SU-DHL-6 (cell line): ENCODE results near the gene SRD5A1.

Source experiments
- CTCF ChIP-seq: fragments of 200-600 bp; sonication (generic); IDR thresholded peaks from one replicate; pipeline ENCODE4 v1.5.1; 2017; ENCODE audit warnings: antibody characterized with exemption, mild to moderate bottlenecking, low read length, moderate library complexity; ENCODE audit not compliant: insufficient read depth, poor library complexity, severe bottlenecking
- EZH2phosphoT487 ChIP-seq: fragments of 200-600 bp; sonication (generic), shearing (Covaris generic); conservative IDR thresholded peaks from 2 replicates; pipeline ENCODE4 v1.6.1; 2018; ENCODE audit warnings: mild to moderate bottlenecking, antibody characterized with exemption, low read length, moderate library complexity, mixed read lengths

GRCh38 chr5:6591671-6592288 is 41.5 kb upstream of the SRD5A1 start:
- TF ChIP-seq EZH2phosphoT487 (no peak), CTCF (no peak)
